ENCODE data around the gene PRLHR.

PRLHR gene

DNA sequence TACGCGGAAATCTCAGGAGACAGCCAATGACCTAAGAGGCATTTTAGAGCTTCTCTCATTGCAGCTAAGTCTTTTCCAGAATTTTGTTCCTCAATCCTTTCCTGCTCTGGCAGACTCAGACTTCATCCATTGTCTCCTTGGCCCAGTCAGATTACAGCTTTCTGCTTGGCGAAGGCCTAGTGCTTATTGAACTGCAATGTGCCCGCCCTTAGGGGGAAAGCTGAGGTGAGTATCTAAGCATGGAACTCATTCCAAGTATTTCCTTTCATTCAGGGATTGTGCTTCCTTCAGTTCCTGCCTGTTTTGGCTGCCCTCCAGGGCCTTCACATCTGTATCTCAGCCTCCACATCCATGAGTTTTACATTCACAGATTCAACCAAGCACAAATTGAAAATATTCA is 37.5 kb downstream of the PRLHR start:
- DNase-seq = no peak

DNA sequence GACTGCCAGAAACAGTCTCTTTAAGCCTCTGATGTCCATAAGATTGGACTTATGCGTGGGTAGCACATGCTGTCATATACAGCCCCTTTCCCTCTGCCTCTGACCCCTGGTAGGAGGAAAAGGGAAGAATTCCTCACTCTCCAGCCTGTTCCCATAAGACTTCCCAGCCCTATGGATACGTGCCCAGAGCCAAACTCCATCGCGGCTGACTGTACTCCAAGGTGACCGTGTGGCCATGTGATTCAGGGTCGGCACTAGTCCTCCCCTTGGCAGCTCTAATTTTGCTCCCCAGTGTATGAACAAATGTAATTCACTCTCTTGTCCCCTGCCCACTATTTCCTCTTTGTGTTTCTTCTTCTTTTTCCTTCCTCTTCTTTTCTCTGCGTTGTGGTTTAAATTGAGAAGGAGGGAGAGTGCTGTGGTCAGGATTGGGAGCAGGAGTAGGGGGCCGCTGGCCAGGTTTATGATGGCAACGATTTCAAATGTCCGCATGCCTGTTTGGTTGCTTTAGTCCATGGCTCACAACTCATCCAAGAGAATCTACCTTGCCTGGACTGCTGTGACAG is 43.8 kb downstream of the PRLHR start:
- DNase-seq = no peak

DNA sequence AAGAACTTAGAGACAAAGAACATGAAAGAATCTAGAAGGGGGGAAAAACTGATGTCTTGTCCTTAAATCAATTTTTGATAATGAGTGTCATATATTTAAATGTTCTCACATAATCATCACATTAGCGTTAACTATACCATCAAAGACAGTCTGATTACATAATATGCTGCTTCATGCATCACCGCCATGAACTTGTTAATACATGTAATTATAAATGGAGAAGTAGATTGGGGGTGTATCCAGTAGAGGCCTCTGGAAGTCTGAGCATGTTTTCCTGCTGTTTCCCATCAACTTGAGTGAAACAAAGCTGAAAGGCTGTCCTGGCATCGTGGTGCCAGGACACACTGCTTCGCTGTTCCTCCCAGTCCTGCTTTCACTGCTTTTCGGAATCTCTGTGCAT is 48.2 kb downstream of the PRLHR start:
- DNase-seq = no peak

DNA sequence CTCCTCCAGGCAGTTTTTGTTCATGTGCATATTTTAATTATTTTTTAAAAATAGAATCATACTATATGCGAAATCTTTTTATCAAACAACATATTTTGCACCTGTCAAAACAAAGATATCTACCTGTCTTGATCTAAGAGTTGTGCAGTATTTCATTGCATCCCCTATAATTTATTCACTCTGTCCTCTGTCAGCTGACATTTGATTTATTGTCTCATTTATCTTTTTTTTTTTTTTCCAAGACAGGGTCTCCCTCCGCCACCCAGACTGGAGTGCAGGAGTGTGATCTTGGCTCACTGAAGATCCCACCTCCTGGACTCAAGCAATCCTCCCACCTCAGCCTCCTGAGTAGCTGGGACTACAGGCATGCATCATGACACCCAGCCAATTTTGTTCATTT is 49.0 kb downstream of the PRLHR start:
- DNase-seq = no peak

DNA sequence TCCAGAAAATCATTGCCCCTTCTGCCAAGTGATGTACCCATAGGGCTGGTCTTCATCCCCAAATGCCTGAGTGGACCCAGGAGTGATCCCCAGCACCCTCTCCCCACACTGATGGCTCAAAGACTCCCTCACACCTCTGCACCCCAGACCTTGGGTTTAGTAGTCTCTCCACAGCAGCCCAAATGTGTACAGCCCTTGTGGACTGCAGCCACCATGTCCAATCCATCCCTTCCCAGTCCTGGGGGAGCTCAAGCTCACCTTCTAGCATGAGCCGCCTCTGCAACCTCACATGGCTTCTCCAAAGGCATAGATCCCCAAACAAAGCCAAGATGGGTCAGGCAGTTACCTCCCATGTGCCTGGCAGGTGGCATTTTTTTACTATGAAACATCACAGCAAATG is 50.1 kb downstream of the PRLHR start:
- DNase-seq = no peak

DNA sequence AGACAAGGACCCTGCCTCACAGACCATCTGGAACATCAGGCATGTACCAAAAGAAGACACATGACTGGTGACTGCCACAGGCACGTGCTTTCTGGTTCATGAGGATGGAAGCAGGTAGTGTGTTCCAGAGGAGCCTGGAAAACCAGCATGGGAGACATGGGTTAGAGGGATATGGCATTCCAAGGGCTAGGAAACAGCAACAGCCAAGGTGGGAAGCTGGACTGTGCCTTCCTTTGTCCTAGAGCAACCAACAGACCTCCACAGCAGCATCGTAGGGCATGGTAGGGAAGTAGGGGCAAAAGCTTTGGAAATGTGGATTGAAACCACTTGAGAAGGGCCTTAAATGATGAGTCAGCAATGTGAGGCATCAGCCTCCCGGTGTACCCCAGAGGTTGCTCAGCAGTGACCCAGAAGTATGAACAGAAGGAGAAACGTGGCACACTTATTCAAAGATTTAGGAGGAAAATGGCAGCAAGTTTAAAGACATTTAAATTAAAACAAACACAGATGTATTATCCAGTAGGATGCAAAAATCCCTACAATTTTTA is 51.0 kb downstream of the PRLHR start:
- DNase-seq = no peak

DNA sequence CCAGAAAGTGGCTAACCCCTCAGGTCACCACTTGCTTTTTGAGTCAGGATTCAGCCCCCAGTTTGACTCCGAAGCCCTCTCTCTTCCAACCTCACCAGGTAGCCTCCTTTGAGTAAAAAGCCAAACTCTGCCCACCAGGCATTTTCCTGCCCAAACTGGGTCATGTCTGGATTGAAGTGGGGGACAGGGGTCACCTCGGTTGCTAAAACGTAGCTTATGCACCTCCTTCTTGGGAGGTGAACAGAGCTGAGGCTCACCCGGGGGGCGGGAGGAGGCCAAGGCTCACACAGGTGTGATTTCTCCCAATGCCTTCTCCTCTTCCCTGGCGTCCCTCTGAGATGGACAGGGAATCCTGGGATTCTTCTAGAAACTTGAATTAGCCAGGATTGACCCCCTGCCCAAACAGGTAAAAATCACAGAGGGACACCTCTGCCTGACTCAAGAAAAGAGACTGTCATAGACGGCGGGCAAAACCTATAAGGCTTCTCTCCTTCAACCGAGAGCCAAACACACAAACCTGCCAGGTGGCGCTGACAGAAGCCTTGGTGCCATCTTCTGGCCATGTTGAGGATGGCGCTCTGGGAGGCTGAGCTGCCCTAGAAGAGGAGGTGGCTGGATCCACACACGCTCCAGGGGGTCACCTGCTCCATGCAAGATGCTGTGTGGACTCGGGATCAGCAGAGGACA is 51.6 kb downstream of the PRLHR start:
- peak; percentile 14 for DNase-seq

DNA sequence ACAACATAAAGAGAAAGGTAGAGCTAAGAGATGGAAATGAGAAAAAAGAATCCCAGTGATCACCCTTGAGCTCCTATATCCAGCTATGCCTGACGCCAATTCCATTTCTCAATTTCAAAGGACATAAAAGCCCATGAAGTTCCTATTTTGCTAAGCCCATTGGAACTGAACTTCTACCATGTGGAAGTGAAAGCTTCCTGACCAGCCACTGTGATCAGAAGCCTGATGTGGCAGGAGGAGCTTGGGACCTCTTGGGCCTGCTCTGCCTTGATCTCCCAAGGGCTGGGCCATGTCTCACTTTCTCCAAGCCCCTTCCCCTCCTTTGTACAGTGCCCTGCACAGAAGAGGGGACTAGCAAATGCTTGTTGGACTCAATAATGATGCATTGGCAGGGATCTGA is 52.7 kb downstream of the PRLHR start:
- DNase-seq = no peak

DNA sequence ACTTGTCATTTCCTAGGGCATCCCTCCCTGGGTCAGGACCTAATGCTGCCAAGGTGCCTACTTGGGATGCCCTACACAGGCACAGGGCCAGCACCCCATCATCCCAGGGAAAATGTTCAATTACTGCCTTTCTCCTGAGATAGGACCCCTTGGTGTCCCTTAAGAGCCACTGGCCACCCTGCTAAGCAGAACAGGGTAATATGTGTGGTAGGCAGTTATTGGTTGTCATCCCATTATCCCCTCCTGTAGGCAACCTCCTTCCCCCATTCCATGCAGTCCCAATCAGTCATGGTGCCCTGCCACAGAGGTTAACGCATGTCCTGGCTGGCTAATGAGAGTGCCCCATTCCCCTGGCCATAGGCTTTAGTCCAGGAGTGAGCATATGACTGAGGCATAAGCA is 53.2 kb downstream of the PRLHR start:
- no peak for DNase-seq

DNA sequence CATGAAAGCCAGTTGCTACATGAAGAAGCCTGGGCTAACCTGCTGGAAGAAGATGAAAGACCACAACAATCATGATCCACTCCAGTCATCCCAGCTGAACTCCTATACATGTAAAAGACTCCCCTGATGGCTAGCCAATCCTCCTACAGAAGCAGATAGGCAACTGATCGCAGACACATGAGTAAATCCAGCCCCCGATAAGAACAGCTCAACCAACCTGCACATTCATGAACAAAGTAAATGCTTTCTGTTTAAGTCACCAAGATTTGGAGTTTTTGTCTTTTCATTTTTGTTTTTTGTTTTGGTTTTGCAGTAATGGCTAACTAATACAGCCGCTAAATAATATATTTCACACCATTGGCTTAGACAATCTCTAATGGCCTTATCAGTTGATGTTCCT is 53.7 kb downstream of the PRLHR start:
- no peak for DNase-seq

All from NCI-H1092 treated with DMSO at 0.1 percent for 48 hours (cell line).